ENCODE results near the gene ZNF384.

The ZNF384 gene

DNA sequence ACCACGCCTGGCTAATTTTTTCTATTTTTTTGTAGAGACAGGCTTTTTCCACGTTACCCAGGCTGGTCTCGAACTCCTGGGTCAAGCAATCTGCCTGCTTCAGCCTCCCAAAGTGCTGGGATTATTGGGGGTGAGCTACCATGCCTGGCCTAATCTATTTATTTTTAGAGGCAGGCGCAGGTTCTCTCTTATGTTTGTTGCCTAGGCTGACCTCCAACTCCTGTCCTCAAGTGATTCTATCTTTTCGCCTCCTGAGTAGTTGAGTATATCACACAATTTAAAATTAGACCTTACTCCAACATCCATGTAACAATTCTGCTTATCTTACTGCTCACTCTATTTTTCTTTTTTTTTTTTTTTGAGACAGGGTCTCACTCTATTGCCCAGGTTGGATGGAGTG is 35.2 kb downstream of the ZNF384 start:
- in situ Hi-C loops (cut with MboI; ENCODE audit: low sequenced_read_pairs) = no loop called here

DNA sequence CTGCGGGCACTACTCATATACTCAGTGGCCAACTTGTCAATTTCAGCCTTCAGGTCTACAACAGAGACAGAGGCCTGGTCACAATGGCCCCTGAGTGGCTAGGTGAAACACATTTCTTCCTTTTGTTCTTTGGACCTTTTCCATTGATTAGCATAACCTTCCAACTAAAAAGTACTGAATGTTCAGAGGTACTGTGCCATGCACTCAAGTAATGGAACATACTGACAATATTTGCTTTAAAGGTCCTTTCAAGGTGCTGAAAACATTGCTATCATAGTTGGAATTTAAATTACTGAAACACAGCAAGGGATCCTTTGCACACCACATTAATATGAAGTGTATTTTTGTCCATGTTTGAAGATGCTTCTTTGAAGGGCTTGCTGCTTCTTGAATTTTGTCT is 35.8 kb downstream of the ZNF384 start:
- in situ Hi-C loops (cut with MboI; ENCODE audit: low sequenced_read_pairs) = no loop called here

DNA sequence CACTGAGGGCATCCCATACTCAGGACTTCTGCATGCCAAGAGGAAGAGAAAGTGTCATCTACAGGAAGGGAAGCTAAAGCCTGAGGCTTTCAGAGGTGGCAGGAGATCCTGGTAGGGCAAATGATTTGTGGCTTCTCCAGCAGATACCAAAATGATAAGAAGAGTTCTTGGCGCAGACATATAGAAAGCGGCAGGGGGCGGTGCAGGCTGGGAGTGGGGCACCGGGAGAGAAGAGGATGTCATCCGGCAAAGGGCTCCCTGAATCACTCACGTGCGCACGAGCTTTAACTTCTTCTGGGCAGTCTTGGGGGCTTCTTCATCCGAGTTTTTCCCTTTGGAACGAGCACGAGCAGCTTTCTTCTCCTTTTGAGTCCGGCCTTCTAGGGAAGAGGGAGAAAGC is 36.8 kb downstream of the ZNF384 start:
- in situ Hi-C loops (cut with MboI; ENCODE audit: low sequenced_read_pairs) = no loop called here

DNA sequence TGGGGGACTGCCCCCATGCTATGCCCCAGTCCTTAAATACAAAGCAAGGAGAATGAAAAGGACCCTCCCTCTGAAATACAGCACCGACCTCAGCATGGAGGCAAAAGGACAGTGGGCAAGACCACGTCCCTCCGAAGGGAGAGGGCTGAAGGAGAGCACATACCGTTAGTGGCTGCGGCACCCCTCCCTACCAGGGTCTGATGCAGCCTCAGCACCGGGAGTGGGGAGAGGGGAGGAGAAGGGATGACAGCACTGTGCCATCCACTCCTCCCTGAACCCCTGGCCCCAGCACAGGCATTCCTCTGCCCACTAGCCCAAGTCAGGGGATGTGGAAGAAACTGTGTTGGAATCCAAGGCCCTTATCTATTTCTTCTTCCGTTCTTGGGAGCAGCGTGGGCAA is 38.3 kb downstream of the ZNF384 start:
- in situ Hi-C loops (cut with MboI; ENCODE audit: low sequenced_read_pairs) = no loop called here

DNA sequence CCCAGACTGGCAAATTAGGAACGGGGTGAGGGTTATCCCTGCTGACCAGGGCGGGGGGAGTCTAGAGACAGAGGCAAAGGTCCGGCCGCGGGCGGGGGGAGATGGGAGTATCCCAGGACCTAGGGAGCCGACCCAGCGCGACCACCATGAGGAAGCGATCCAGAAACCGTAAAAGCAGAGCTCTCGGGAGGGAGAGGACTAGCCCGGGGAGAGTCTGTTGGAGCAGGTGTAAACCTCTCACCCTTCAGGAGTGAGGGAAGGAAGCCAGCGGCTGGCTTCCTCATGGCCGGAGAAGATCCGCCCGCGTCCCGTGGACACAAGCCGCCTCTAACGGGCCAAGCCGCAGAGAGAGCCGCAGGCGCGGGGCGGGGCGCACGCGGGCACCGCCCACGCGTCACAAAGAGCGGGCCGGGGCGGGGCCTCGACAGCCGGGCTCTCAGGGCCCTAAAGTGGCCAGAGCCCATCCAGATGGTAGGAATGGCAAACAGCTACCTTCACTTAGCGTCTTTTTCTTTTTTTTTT is 42.0 kb downstream of the ZNF384 start, which contains the start of gene ACRBP:
ACRBP (minus strand) TSS at position 350 of the 522 bp plus-strand sequence; CDS start at position 284, 66 bp downstream.
- in situ Hi-C loops (cut with MboI; ENCODE audit: low sequenced_read_pairs) = no loop called here

DNA sequence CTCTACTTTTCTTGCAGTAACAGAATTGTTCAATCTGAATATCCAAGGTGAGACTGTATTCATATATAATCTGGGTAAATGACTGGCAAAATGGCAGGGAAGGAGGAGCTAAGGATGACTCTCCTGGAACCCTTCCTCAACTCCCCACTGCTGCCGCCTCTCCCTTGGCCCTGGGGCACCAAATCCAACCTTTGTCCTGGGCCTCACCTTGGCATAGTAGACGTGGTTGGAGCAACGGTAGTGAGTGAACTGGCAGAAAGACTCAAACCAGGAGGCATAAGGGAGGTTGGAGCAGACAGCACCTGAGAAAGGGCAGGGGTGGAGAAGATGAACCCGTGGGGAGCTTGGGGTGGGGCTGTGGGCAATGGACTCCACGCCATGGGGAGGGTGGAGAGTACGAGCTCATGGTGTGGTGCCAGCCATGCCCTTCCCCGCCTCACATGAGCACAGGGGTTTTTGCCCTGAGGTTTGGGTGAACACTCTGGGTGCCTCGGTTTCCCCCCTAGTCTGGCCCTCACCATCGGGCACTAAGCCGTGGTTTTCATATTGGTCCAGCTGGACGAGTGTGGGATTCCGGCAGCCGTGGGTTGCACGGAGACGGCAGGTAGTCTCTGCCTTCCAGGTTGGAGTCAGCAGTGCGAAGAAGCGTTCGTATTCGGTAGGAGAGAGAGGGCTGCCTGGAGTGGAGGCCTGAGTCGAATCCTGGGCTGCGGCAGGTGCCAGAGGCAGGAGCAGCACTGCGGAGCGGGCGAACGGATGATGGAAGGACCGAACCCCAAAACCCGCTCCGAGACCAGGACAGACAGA is 42.7 kb downstream of the ZNF384 start:
- in situ Hi-C loops (cut with MboI; ENCODE audit: low sequenced_read_pairs) = no loop called here

DNA sequence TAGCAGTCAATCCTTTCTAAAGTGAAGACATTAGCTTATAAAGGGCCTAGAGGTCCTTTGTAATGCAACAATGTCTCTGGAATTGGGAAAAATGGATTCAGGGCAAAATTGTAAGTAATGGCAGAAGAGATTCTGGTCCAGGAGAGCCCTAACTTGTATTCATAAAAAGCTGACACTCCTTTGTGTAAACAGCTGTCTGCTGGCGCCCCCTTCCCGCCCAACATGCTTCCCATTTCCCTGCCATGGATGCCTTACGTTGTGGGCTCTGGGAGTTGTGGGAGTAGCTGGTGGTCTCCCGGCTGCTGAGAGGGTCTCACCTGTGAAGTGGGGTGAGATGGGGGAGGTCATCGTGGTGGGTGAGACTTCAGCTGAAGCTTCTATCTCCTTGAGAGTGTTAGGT is 44.3 kb downstream of the ZNF384 start:
- in situ Hi-C loops (cut with MboI; ENCODE audit: low sequenced_read_pairs) = no loop called here

DNA sequence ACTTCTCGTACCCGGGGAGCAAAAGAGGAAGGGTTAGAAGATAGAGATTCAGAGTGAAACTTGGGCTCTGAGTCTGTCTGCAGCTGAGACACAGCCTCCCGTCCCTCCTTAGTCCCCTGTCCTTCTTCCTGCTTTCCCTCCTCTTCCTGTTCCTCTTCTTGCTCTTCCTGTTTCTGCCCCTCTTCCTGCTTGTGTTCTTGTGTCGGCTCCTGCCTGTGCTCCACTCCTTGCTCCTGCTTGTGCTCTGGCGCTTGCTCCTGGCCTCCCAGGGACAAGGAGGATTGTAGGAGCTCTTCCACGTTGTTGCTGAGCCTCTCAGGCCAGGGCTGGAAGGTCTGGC is 44.9 kb downstream of the ZNF384 start:
- in situ Hi-C loops (cut with MboI; ENCODE audit: low sequenced_read_pairs) = no loop called here

DNA sequence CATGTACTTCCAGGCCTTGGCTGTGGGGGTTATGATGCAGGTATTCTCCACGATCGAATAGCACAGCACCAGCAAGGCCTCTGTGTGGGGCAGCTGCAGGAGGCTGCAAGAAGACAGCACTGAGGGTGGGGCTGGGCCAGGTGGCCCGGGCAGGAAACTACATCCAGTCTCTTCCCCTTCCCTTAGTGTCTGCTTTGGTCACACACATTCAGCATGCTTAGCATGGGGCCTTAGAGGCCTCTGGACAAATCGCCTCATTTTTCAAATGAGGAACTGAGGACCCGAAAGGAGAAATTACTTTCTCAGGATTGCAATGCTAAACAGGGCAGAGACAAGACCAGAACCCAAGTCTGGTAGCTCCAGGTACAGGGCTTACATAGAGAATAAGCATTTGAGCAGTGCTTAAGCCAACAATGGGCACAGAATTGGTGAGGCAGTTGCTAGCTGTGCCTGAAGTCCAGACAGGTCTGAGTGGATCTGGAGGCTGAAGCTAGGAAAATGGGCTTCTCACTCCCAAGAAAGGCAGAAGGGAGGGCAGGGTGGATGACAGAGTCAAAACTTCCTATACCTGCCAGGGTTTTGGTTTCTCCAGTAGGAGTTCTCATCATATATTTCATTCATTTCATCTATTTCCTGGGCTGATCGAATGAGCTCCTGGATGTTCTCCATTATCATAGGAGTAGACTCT is 45.5 kb downstream of the ZNF384 start:
- in situ Hi-C loops (cut with MboI; ENCODE audit: low sequenced_read_pairs) = no loop called here

DNA sequence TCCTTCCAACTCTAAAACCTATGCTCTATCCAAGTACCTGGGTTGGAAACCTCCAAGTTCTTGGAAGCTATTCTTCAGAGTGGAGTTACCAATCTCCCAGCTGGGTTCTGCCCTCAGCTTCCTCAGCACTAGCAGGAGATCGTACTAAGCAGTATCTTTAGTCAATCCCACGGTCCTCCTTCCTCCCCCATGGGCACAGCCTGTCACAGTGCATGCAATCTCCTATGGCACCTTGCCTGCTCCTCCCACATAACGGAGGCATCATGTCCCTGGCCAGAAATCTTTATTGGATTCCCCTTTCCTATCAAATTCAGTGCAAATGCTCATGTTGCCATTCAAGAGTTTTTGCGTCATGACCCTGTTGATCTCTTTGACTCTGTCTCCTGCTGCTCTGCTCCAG is 48.0 kb downstream of the ZNF384 start:
- in situ Hi-C loops (cut with MboI; ENCODE audit: low sequenced_read_pairs) = no loop called here

DNA sequence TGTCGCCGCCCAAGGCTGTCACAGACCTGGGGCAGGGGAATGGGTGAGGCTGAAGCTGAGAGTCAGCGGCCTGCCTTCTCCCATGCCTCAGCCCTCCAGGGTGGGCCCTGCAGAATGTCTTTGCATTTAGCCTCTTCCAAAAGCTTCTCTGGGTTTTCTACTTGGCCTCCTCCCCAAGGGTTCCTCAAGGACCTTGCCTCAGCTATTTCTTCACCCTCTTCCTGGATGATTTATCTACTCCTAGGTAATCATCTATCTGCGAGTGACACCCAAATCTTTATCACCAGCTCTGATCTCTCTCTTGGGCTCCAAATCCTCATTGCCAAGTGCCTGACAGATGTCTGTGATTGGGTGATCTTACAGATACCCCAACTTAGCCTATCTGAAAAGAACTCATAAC is 48.7 kb downstream of the ZNF384 start:
- in situ Hi-C loops (cut with MboI; ENCODE audit: low sequenced_read_pairs) = no loop called here

DNA sequence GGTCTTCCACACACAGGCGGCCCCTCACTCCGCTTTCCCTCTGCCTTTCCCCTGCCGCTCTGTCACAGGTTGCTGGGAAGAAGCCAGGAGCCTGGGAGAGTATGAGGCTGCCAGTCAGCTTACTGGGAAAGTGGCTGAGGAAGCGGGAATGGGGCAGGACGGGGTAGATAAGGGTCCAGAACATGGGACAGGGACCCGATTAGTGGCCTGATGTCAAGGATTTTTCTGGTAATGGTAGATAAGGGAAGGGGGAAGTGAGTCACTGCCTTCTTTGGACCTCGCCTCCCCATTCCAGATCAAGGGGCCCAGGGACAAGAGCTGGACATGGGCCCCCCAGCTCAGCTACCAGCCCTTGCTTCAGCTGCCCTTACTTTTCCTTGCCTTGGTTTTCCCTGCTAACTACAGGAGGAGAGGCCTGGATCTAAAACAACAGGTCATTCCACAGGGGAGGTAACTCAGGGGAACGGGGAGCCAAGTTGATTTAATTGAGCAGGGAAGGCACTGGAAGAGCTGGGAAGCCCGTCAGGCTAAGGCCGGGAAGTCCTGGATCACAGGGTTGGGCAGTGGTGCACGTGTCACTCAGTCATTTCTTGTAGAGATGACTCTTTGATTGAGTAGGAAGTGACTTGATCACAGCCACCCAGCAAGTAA is 49.9 kb downstream of the ZNF384 start:
- in situ Hi-C loops (cut with MboI; ENCODE audit: low sequenced_read_pairs) = no loop called here

DNA sequence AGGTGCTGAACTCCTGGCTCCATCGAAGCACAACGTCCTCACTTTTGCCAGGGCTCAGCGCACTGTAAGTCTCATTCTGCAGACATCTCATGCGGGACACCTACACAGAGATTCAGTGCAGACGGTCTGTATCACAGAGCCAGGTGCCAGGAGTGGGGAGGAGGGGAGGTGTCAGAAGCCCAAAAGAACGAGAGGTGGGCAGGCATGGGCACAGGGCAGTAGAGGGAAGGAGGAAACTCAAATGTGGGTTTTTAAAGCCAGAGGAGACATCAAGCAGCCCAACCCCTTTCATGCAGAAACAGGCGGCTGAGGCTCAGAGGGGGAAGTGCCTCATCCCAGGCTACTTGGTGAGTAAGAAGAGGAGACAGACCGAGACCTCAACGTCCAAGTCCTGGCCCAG is 50.9 kb downstream of the ZNF384 start:
- in situ Hi-C loops (cut with MboI; ENCODE audit: low sequenced_read_pairs) = no loop called here

DNA sequence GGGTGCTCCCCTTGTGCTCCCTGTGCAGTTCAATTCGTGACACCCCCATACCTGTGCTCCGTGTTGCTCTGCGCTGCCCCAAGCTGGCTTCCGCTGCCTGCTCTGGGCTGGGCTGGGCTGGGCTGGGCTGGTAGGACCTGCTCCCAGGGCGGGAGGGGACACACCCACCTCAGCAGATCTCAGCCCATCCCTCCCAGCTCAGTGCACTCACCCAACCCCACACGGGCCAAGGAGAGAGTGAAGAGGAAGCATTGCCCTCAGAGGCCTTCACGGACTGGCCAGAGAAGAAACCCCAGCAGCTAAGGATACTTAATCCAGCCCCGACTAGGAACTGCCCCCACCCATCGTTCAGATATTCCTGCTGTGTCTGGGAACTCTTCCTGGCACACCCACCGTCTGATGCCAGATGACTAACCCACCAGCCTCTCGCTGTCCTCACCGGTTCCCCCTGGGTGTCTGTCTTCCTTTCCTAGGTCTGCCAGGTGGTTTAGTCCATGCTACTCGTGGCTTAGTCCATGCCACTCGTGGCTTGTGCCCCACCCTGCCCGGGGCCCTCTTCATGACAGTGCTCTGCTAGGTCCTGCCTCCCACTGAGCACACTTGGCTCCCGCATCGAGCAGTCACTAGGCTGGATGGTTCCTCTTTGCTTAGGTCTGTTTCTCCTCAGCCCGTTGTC is 53.2 kb downstream of the ZNF384 start, which contains the start of gene LPAR5:
LPAR5 (minus strand) TSS at position 104 of the 676 bp plus-strand sequence. CDS start 14,711 bp downstream, outside the sequence.
- in situ Hi-C loops (cut with MboI; ENCODE audit: low sequenced_read_pairs) = no loop called here

DNA sequence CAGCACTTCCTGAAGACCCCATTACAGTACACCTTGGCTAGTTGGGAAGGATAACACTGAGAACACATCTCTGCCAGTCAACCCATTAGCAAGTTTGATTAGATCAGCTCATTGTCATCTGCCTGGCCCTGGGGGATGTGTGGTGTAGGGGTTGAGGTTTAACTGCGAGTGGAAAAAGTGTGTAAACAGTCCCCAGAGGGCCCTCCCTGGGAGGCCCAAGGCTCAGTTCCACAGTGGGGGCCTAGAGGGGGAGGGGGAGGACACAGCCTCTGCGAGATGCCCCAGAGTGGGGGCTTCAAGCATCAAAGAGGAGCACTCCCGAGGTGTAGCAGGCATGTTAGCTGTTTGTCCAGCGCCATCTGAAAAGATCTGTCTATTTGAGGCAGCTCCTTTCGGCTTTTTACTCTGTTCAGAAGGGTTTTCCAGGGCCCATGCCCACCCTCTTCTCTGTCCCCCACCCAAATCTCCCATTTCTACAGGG is 53.8 kb downstream of the ZNF384 start:
- in situ Hi-C loops (cut with MboI; ENCODE audit: low sequenced_read_pairs) = no loop called here

DNA sequence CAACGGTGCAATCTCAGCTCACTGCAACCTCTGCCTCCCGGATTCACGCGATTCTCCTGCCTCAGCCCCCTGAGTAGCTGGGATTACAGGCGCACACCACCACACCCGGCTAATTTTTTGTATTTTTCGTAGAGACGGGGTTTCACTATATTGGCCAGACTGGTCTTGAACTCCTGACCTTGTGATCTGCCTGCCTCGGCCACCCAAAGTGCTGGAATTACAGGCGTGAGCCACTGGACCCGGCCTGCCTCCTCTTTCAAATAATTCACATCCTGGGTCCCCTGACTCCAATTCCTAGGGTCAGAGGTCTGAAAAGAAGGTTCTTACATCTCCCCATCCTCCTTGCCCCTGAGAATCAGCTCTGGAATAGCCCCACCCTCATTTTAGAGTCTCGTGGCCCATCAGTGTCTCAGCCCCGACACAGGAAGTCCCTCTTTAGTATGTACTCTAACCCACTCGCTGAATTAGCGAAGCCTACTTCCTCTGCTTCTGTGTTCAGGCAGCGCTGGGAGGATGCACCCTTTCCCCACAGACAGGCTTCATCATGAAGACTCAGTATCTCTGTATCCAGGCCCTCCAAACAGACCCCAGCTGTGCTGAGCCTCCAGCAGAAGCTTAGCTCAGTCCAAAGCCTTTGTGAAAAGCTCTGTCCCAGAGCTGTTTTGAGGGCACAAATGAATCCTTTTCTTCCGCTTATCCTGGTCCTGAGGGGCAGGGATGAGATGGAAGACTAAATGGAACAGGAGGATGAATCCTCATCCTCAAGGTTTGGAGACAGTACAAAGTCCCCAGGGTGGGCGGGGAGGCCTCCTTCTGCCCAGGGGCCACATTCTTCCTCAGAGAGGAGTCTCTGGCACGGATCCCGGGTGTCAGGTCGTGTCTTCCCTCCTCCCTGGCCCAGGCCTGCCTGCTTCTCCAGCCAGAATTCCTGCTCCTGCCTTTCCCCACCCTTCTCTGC is 56.9 kb downstream of the ZNF384 start:
- in situ Hi-C loops (cut with MboI; ENCODE audit: low sequenced_read_pairs) = no loop called here

DNA sequence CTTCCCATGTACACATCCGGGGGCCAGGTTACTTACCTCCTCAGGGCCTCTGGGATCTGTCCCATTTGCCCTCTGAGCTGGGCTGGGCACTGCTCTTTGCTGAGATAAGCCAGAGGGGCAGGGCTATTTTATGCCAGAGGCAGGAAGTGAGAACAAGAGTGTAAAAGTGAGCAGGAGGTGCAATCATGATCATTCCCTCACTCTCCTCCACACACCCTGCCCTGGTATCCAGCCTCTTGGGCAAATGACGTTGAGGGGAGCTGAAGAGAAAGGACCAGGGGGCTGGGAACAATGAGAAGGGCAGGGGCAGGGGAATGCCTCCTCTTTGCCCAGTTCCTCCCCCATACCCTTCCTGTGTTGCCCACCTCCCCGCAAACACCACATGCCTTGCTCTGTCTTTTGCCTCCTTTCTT is 57.6 kb downstream of the ZNF384 start:
- in situ Hi-C loops (cut with MboI; ENCODE audit: low sequenced_read_pairs) = no loop called here

DNA sequence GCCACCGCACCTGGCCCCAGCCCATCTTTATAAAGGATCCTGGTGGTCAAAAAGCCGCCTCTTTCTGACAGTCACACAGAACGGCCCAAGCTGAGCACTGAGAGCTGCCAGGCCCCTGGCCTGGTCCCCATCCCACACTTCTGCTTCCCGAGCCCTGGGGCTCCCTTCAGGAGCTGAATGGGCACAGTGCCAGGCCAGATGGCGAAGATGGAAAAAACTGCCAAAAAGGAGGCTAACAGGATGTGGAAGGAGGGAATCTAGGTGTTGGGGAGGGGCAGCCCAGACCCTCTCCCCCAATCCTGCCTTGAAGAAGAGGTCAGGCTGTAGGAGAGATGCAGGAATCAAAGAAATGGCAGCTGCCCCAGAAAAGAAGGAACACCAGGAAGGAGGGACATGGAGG is 58.4 kb downstream of the ZNF384 start:
- in situ Hi-C loops (cut with MboI; ENCODE audit: low sequenced_read_pairs) = no loop called here

DNA sequence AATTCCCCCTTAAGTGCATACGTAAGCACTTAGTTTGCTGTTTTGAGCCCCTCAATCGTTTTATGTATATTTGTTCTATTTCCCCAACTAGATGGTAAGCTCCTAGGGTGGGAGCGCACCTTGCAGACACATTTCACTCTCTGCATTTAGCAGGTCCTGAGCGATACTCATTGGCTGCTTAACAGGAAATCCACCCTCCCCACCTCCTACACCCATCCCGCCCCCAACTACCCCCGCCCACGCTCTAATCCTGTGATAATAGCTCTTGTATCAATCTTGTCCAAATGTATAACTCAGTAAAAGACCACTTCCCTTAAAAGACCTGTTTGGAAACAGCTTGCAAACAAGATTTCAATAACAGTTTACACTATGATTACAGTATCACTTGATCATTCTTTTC is 61.6 kb downstream of the ZNF384 start:
- in situ Hi-C loops (cut with MboI; ENCODE audit: low sequenced_read_pairs) = no loop called here
